ENCODE data around the gene FRS2. TPM values are rescaled to one million over a fixed set of nuclear protein-coding genes. Genes with fewer than 3 reads are reported as not detected.

FRS2 gene
- total RNA-seq, 1 experiment from 2014 or later = 33.7 TPM

GRCh38 chr12:69527506-69528272, 57.5 kb downstream of the FRS2 start:
- Histone ChIP-seq H3K56ac (ENCODE audit: insufficient read length, low read depth, low read length) (no peak overlapping the region), H4K20me1 (ENCODE audit: control insufficient read depth, insufficient read depth, insufficient read length) (no peaks in the 10 kb centered on the region), H2AFZ (ENCODE audit: low read length) (no peak overlapping the region), H3K79me2 (ENCODE audit: insufficient read depth, low read length) (peaks cover 4% of the 10 kb centered on the region; the same call in 1 of the 2 replicates), H3K79me1 (ENCODE audit: insufficient read depth, low read depth, low read length, poor library complexity, severe bottlenecking) (peaks cover 10% of the 10 kb centered on the region), H3K4me1 (ENCODE audit: insufficient read depth, low read length) (no peaks in the 10 kb centered on the region), H4K8ac (replicated peaks; ENCODE audit: insufficient read length, low read depth, low read length) (no peak overlapping the region), H3K27me3 (ENCODE audit: insufficient read depth, low read length) (no peaks in the 10 kb centered on the region), H2BK12ac (ENCODE audit: insufficient read length, low read depth, low read length) (no peak overlapping the region), H3K4ac (ENCODE audit: low read depth, low read length) (no peak overlapping the region), H4K91ac (ENCODE audit: insufficient read length, low read depth, low read length) (no peak overlapping the region), H3K14ac (ENCODE audit: insufficient read depth, low read length) (no peak overlapping the region), H2BK15ac (ENCODE audit: low read depth, low read length) (no peak overlapping the region), H3K9ac (ENCODE audit: extremely low read depth, insufficient read length, low read length) (no peak overlapping the region), H3K18ac (ENCODE audit: insufficient read length, low read depth, low read length) (no peak overlapping the region), H4K5ac (ENCODE audit: insufficient read length, low read depth, low read length) (no peak overlapping the region), H3K23ac (ENCODE audit: insufficient read length, low read depth, low read length) (no peak overlapping the region), H2BK20ac (ENCODE audit: low read depth, low read length, poor library complexity, severe bottlenecking) (no peak overlapping the region), H3K4me2 (ENCODE audit: insufficient read depth, insufficient read length, low read length) (no peak overlapping the region), H2AK5ac (ENCODE audit: insufficient read length, low read length) (no peak overlapping the region), H2BK5ac (ENCODE audit: insufficient read length, low read length) (no peak overlapping the region), H3K9me3 (ENCODE audit: control insufficient read depth, low read depth, low read length) (no peaks in the 10 kb centered on the region), H2BK120ac (ENCODE audit: low read depth, low read length, poor library complexity, severe bottlenecking) (no peak overlapping the region), H3T11ph (ENCODE audit: low read length) (no peak overlapping the region), H3K27ac (ENCODE audit: insufficient read length, low read depth, low read length) (no peak overlapping the region), H3K23me2 (ENCODE audit: insufficient read length, low read depth, low read length, poor library complexity, severe bottlenecking) (no peaks in the 10 kb centered on the region)
- H3K27ac Mint-ChIP-seq = peak overlapping the region in 1 of 3 experiments; percentile 24; a peak in 1 of 7 replicates
- no peak overlapping the region for H3K4me3 Mint-ChIP-seq
- H3K4me1 Mint-ChIP-seq = peaks cover 3 to 8% of the 10 kb centered on the region in 2 experiments; a peak in 3 of 4 replicates
- no peak for DNase-seq
- TF ChIP-seq CTCF (conservative IDR thresholded peaks at IDR 0.05) = no peak
- H3K36me3 Mint-ChIP-seq (ENCODE audit: insufficient read depth in 1 of 3, low read depth in 3 of 3) = peaks cover 0 to 7% (median 4%) of the 10 kb centered on the region in 3 experiments; a peak in 5 of 7 replicates
- H3K27me3 Mint-ChIP-seq (ENCODE audit: low read depth) = no peaks in the 10 kb centered on the region
- peaks cover 0 to under 1% of the 10 kb centered on the region in 2 experiments; a peak in 1 of 5 replicates for H3K9me3 Mint-ChIP-seq
- WGBS (ENCODE audit: extremely low coverage, insufficient read length, low lambda C conversion rate) = no CpG with 5 or more reads among the region's 3 CpGs
